GM18526 (cell line): ENCODE data around the gene AP1S3.

Experiments
- POLR2A ChIP-seq: IDR thresholded peaks from 3 replicates; pipeline ENCODE4 v1.6.1; 2011; ENCODE audit not compliant: insufficient read length; ENCODE audit errors: extremely low read depth

The AP1S3 gene

DNA sequence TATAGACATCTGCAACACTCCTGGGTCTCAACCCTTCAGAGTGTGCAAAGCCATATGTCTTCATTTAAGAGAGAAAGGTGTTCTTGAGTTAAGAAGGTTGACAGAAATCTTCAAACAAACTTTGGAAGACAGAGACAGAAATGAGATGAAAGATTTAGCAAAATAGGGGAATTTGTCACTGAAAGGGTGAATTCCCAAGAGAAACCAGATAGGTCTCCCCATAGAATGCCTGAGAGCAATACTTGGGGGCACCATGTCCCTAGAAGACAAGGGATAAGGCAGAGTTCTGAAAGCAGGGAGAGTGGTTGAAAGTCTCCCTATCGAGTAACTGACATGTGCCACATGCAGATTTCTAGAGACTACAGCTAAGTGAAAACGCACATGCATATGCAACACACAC is 50.0 kb downstream of the AP1S3 start:
- TF ChIP-seq POLR2A, result no peak

DNA sequence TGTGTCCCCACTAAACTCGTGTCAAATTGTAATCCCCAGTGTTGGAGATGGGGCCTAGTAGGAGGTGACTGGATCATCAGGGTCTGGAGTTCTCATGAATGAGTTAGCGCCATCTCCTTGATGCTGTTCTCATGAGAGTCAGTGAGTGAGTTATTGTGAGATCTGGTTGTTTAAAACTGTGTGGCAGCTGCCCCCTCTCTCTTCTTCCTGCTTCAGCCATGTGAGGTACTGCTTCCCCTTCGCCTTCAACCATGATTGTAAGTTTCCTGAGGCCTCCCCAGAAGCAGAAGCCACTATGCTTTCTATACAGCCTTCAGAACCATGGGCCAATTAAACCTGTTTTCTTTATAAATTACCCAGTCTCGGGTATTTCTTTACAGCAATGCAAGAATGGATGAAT is 50.4 kb downstream of the AP1S3 start:
- TF ChIP-seq POLR2A, result no peak

DNA sequence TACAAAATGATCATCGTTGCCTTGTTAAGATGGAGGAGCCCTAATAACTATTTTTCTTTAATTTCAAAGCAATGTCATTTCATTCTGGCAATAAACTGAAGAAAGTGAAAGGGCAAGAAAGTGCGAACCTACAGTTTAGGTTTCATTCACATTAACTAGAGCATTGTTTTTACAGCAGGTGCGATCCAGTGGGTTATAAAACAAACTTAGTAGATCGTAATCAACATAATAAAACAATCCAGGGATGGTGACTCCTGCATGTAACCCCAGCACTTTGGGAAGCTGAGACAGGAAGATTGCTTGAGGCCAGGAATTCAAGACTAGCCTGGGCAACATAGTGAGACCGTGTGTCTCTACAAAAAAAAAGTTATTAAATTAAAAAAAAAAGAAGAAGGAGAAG is 51.1 kb downstream of the AP1S3 start:
- no peak for TF ChIP-seq POLR2A

DNA sequence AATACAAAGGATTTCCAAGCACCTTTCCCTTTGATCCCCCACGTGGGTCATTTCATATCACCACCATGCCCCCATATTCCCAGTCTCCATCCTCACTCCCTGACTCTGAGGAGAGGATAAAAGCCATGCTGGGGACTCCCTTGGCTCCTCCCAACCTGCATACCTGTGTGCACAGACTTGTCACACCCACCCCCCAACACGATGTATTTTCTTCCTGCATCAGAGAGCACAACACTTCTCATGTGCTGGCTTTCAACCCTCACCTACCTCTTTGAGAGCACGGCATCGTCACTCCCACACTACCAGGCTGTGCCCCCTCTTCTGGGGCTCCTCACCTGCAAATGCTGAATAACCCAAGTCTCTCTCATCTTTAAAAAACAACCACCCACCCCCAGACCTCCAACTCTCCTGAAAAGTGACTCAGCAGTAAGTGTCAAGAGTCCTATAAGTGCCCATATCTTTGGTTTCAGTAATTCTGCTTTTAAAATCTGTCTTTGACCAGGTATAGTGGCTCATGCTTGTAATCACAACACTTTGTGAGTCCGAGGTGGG is 53.1 kb downstream of the AP1S3 start:
- no peak for TF ChIP-seq POLR2A

DNA sequence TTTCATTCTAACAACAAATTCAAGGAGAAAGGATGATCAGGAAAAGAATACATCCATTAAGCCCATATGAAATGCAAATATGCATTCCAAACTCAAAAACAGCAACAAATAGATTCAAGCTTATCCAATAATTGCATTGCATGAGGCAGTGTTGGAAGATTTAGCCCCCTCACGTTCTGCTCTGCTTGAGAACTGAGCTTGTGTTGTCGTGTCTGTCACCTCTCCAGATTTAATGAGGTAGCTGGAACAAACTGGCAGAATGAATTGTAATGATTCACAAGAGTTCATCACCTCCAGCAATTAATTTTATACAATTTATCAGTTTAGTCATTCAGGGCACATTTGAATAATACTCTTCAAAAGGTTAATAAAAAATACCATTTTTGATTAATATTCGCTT is 54.8 kb downstream of the AP1S3 start:
- TF ChIP-seq POLR2A, result no peak

DNA sequence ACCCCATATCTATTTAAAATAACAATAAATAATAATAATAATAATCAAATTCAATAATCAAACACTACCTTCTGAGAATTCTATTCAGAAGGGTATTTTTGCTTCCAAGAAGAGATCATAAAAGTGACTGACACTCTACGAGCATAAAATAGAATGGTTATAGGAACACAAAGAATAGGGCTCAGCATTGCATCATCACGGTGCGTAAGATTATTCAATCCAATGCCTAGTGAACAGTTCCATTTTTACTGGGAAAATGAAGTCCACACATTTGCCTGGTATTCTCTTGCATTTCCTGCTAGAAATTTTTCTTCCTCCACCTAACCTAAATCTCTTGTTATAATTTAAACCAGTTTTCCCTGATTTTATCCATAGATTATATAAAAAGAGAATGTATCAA is 55.8 kb downstream of the AP1S3 start:
- no peak for TF ChIP-seq POLR2A

DNA sequence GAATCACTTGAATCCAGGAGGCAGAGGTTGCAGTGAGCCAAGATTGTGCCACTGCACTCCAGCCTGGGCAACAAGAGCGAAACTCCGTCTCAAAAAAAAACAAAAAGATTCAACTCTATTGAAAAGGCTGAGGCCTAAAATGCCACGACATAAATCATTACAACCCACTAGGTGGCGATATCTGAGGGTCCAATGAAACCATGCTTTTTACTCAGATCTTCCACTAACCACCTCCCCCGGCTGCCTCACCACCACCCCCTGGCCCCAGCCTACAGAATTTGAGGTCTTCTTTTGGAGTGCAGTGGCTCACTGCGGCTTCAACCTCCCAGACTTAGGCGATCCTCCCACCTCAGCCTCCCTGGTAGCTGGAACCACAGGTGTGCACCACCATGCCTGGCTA is 57.5 kb downstream of the AP1S3 start:
- TF ChIP-seq POLR2A, result no peak

DNA sequence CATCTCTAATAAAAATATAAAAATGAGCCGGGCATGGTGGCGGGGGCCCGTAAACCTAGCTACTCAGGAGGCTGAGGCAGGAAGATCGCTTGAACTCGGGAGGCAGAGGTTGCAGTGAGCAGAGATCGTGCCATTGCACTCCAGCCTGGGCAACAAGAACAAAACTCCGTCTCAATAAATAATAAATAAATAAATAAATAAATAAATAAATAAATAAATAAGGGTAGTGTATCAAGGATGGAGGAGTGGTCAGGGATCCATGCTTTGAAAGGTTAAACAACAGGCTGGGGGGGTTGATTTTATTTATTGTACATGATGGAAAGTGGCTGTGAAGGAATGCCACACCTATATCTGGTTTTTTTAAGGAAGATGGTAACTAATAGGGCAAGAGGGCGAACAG is 63.2 kb downstream of the AP1S3 start:
- TF ChIP-seq POLR2A, result no peak

DNA sequence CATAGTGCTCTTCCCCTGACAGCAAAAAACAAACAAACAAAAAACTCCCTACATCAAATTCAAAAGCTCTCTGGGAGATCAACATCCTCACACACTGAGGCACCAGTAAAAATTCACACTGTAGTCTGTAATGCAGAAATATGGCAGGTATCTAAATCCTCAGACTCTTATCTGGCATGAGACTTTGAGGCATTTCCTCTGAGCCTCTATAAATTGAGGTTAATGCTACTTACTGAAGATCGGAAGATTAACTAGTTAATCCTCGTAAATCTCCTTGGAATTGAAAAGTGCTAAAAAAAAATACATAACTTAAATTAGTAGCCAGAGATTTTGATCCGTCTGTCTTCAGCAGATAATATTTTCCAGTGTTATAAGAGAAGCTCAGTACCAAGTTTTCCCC is 65.0 kb downstream of the AP1S3 start:
- no peak for TF ChIP-seq POLR2A

DNA sequence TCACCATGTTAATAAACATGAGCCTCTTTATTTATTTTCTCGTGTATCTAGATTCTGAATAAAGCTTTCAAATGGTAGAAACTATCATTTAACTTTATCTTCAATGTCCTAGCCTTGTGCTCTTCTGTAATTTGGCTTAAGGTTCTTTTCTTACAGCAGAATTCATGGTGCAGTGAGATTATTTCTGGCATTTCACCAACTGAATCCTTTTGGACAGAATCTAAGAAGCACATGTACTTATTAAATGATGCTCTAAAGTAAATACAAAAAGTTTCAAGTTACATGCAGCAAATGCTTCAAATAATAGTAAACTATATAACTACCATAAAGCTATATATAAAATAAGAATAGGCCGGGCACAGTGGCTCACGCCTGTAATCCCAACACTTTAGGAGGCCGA is 65.9 kb downstream of the AP1S3 start:
- TF ChIP-seq POLR2A, result no peak

DNA sequence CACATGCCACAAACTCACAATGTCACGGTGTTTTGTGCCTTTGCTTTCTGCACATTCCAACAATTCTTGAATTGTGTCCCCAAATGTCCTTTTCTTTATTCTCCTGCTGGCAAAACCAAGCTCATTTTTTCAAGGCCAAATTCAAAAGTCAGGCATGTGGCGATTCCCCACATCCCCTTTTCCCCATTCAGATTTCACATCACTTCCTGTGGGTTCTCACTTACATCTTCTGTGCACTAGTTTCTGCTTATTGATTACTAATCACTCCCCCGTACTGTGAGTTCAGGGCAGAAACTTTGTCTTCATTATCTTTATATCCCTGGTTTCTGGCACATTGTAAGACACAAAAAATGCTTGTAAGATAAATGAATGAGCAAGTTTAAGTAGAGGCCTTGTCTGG is 69.2 kb downstream of the AP1S3 start:
- no peak for TF ChIP-seq POLR2A

DNA sequence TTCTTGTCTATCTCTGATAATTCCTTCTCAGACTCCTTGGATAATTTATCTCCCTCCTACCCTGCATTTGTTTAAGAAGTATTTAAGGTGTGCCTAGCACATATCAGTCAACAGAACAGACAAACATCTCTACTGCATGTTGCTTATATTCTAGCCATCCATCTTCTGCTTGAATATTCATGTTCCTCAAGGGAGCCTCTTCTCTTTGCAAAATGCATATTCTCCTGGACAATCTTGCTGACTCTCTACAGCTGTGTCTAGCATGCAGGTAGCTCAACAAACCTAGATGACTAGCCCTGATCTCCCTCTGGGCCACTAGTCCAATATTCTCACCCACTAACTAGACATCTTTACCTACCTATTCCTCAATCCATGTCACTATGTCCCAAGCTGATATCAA is 70.0 kb downstream of the AP1S3 start:
- TF ChIP-seq POLR2A, result no peak

DNA sequence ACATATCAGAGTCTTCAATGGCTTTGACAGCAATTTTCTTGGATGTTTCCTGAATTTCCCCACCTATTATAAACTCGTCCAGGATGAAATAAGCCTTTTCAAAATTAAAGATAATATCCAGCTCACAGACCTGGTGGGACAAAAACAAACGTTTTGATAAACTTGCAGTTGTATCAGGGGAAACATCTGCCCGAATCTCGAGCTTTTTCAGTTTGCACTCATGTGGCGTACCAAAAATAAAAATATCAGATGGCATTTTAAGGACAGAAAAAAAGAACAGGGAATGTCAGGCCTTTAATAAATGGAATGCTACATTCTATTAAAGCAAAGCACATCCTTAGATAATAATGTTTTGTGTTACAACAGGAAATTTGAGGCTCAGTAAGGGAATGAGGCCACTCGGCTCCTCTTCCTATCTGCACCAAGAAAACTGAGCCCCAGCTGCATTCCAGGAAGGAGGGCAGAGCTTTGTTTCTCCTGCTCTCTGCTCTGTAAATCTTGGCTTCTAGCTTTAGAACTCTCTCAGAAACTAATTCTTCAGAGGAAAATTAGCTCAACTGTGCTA is 72.1 kb downstream of the AP1S3 start:
- no peak for TF ChIP-seq POLR2A

DNA sequence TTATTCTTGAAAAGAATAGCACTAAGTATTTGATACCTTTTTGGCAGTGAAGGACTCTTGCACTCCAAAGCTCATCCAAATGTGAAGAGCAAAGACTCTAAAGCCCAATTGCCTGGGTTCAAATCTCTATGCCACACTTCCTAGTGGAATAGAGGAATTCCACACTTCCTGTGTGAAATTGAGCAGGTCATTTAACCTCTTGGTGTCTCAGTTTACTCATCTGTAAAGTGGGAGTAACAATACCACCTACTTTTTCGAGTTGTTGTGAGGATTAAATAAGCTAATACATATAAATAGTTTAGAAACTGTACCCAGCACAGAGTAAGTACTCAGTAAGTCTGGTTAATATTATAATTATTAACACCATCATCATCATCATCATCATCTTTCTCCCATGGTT is 72.6 kb downstream of the AP1S3 start:
- no peak for TF ChIP-seq POLR2A

DNA sequence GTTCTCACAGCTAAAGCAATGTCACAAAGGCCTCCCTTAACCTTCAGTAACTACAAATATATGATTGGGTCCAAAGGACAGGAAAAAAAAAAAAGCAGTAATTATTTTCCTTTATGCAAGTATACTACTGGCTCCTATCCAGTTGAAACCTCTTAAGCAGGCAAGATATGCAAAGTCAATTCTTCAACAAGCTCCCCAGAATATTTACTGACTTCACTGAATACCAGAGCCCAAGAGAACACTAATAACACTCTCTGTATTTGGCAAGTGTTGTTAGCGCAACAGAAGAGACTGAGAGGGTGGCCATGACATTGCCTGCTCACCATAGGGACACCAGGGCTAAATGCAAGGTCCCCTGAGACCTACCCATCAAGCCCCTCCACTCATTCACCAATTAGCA is 74.5 kb downstream of the AP1S3 start:
- no peak for TF ChIP-seq POLR2A

DNA sequence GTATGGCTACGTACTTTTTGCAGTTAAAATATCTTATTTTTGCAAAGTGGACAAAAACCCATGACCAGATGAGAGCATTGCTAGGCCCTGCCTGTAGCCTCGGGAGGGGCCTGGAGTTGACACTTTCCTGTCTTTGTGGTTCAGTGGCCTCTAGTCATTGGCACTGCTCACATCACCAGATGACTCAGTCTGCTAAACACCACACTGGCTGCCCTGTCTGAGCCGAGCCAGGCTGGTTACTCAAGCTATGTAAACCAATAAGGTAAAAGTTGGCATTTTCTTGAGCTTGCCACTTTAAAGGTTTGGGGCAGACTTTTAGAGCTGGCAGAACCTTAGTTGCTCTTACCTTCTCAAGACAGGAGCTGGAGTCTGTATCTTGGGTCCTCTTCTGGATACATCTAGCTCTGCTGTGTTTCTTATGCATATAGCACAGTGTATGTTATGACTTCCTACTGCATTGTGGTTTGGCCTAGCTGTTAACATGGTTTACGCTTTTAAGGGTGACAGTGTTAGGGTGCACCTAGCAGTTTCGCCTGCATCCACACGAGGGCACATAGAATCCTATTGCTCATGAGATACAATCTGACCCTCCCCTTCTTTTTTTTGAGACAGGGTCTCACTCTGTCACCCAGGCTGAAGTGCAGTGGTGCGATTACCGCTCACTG is 76.4 kb downstream of the AP1S3 start:
- TF ChIP-seq POLR2A, result no peak
